Measurements from ENCODE around the gene WEE2. TPM values are rescaled to one million over a fixed set of nuclear protein-coding genes. Genes with fewer than 3 reads are reported as not detected.

The WEE2 gene
- total and polyA plus RNA-seq, 9 of the 15 experiments (the other 6 are each of a cell fraction or from before 2014, with no cell fraction given), result not detected

DNA sequence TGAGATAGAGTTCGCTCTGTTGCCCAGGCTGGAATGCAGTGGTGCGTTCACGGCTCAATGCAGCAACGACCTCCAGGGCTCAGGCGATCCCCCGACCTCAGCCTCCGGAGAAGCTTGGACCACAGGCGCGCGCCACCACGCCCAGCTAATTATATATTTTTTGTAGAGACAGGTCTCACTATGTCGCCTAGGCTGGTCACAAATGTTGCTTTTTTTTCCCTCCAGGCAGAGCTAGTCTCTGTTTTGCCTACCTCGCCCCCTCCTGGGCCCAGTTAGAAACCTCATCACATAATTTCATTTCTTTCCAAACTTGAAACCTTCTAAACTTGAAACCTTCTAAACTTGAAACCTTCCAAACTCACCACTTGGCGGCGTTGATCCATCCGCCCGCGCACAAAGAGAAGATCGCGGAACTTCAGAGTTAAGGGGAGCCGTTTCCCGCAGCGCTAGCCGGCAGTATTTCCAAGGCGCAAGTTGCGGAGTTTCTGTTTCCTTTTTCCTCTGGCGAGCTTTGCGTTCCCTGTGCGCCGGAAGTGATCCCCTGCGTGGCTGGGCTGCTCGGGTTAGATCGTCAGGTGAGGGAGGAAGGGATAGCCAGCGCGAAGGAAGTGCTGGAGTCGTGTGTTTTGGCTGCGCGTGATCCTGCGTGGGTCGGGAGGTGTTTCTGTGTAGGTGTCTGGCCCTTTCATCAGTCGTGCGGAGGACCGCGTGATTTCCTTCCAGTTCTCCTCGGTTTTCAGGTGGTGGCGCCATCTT is 29.9 kb downstream of the WEE2 start, which contains the start of gene SSBP1 (continued):
- TF ChIP-seq, protein P1, sequence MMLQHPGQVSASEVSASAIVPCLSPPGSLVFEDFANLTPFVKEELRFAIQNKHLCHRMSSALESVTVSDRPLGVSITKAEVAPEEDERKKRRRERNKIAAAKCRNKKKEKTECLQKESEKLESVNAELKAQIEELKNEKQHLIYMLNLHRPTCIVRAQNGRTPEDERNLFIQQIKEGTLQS (IDR thresholded peaks at IDR 0.05), result peak; percentile 56; the same call in 1 of the 2 replicates
- TF ChIP-seq, protein P1 (CRISPR knock-in tag; conservative IDR thresholded peaks at IDR 0.05), result peak; percentile 97
- TF ChIP-seq, protein P2, sequence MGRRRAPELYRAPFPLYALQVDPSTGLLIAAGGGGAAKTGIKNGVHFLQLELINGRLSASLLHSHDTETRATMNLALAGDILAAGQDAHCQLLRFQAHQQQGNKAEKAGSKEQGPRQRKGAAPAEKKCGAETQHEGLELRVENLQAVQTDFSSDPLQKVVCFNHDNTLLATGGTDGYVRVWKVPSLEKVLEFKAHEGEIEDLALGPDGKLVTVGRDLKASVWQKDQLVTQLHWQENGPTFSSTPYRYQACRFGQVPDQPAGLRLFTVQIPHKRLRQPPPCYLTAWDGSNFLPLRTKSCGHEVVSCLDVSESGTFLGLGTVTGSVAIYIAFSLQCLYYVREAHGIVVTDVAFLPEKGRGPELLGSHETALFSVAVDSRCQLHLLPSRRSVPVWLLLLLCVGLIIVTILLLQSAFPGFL (CRISPR knock-in tag; IDR thresholded peaks at IDR 0.05), result no peak
- peak; percentile 69 for TF ChIP-seq HDAC8 (tag; IDR thresholded peaks at IDR 0.05)
- TF ChIP-seq NR1H2 (CRISPR knock-in tag; IDR thresholded peaks at IDR 0.05), result 0 out of 2 replicates have a peak, but pooled peaks have one; percentile 45
- no peak for TF ChIP-seq TFAM (CRISPR knock-in tag; conservative IDR thresholded peaks at IDR 0.05)
- TF ChIP-seq HDAC6 (IDR thresholded peaks at IDR 0.05; ENCODE audit: low read depth, low read length), result peak; percentile 82; the same call in 1 of the 2 replicates
- TF ChIP-seq, protein P3, sequence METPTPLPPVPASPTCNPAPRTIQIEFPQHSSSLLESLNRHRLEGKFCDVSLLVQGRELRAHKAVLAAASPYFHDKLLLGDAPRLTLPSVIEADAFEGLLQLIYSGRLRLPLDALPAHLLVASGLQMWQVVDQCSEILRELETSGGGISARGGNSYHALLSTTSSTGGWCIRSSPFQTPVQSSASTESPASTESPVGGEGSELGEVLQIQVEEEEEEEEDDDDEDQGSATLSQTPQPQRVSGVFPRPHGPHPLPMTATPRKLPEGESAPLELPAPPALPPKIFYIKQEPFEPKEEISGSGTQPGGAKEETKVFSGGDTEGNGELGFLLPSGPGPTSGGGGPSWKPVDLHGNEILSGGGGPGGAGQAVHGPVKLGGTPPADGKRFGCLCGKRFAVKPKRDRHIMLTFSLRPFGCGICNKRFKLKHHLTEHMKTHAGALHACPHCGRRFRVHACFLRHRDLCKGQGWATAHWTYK (CRISPR knock-in tag; IDR thresholded peaks at IDR 0.05), result peak; percentile 88
- no peak for TF ChIP-seq HNRNPL (IDR thresholded peaks at IDR 0.05; ENCODE audit: low read depth, low read length)
- peak; percentile 99 for TF ChIP-seq MYC (IDR thresholded peaks at IDR 0.05; ENCODE audit: low read depth, low read length)
- peak; percentile 98 for TF ChIP-seq MYC (CRISPR knock-in tag; IDR thresholded peaks at IDR 0.05; ENCODE audit: borderline replicate concordance, low read depth)
- peak; percentile 87 for TF ChIP-seq RBM39 (optimal IDR thresholded peaks at IDR 0.05; ENCODE audit: low read depth, low read length)
- TF ChIP-seq CSDE1 (IDR thresholded peaks at IDR 0.05), result no peak
- TF ChIP-seq ERF (CRISPR knock-in tag; IDR thresholded peaks at IDR 0.05), result peak; percentile 94
- TF ChIP-seq, protein P4, sequence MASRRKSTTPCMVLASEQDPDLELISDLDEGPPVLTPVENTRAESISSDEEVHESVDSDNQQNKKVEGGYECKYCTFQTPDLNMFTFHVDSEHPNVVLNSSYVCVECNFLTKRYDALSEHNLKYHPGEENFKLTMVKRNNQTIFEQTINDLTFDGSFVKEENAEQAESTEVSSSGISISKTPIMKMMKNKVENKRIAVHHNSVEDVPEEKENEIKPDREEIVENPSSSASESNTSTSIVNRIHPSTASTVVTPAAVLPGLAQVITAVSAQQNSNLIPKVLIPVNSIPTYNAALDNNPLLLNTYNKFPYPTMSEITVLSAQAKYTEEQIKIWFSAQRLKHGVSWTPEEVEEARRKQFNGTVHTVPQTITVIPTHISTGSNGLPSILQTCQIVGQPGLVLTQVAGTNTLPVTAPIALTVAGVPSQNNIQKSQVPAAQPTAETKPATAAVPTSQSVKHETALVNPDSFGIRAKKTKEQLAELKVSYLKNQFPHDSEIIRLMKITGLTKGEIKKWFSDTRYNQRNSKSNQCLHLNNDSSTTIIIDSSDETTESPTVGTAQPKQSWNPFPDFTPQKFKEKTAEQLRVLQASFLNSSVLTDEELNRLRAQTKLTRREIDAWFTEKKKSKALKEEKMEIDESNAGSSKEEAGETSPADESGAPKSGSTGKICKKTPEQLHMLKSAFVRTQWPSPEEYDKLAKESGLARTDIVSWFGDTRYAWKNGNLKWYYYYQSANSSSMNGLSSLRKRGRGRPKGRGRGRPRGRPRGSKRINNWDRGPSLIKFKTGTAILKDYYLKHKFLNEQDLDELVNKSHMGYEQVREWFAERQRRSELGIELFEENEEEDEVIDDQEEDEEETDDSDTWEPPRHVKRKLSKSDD (conservative IDR thresholded peaks at IDR 0.05; ENCODE audit: low read length), result peak; percentile 94
- TF ChIP-seq ZC3H8 (IDR thresholded peaks at IDR 0.05), result peak; percentile 94
- TF ChIP-seq, protein P5, sequence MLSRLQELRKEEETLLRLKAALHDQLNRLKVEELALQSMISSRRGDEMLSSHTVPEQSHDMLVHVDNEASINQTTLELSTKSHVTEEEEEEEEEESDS (CRISPR knock-in tag; IDR thresholded peaks at IDR 0.05), result no peak
- TF ChIP-seq MTA2 (IDR thresholded peaks at IDR 0.05; ENCODE audit: low read depth), result peak; percentile 71
- peak; percentile 72; the same call in 1 of the 2 replicates for TF ChIP-seq BMI1 (IDR thresholded peaks at IDR 0.05; ENCODE audit: low read length)
- peak; percentile 96 for TF ChIP-seq BRD4 (IDR thresholded peaks at IDR 0.05)
- TF ChIP-seq, protein P6, sequence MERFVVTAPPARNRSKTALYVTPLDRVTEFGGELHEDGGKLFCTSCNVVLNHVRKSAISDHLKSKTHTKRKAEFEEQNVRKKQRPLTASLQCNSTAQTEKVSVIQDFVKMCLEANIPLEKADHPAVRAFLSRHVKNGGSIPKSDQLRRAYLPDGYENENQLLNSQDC (CRISPR knock-in tag; IDR thresholded peaks at IDR 0.05), result peak; percentile 88; the same call in 1 of the 2 replicates
- peak; percentile 37; the same call in 1 of the 2 replicates for TF ChIP-seq MAFK (IDR thresholded peaks at IDR 0.05; ENCODE audit: low read length)
- TF ChIP-seq NUFIP1 (IDR thresholded peaks at IDR 0.05; ENCODE audit: partially characterized antibody), result no peak
- TF ChIP-seq ZNF695 (CRISPR knock-in tag; IDR thresholded peaks at IDR 0.05), result 0 out of 2 replicates have a peak, but pooled peaks have one; percentile 46

Data from K562 (cell line).